Peyer's patch (tissue), 4 donors: ENCODE results near the gene MEF2D. TPM values are rescaled to one million over a fixed set of nuclear protein-coding genes. Genes with fewer than 3 reads are reported as not detected.

Experiments
- DNase-seq, 3 donors: peaks; one replicate each; pipeline ENCODE4 v3.0.0-alpha.2; 2017 to 2019
- H3K27ac ChIP-seq, 4 donors: fragments of 200-600 bp; sonication (generic); one replicate each; pipeline ENCODE4 v1.5.1; 2016 to 2019
- H3K27me3 ChIP-seq, 2 donors: fragments of 200-600 bp; sonication (generic); one replicate each; pipeline ENCODE4 v1.5.1; 2019
- H3K36me3 ChIP-seq, 3 donors: fragments of 200-600 bp; sonication (generic); one replicate each; pipeline ENCODE4 v1.5.1; 2016 to 2019
- H3K4me1 ChIP-seq, 4 donors: fragments of 200-600 bp; sonication (generic); one replicate each; pipeline ENCODE4 v1.5.1; 2016 to 2019
- H3K4me3 ChIP-seq, 4 donors: fragments of 200-600 bp; sonication (generic); 1 replicate in 3 of 4; 2 replicates in 1 of 4; pipeline ENCODE4 v1.5.1; 2016 to 2019; ENCODE audit warnings: mild to moderate bottlenecking in 1 of 4
- H3K9me3 ChIP-seq, 4 donors: fragments of 200-600 bp; sonication (generic); one replicate each; pipeline ENCODE4 v1.5.1; 2016 to 2019; ENCODE audit warnings: mild to moderate bottlenecking in 1 of 4
- POLR2A ChIP-seq, 2 donors: fragments of 450-650 bp; IDR thresholded peaks; one replicate each; pipeline ENCODE4 v1.5.1; 2017; ENCODE audit warnings: antibody characterized with exemption in 2 of 2, mild to moderate bottlenecking in 2 of 2, moderate library complexity in 2 of 2
- total RNA-seq, 4 donors: library from RNA; depleted of rRNA; stranded (reverse); fragments of >200 nt; gene quantifications; one replicate each; pipeline ENCODE4 v1.1.0, GENCODE V29; 2016
- TF ChIP-seq, protein P1 (sequence below), 6 experiments: fragments of 450-650 bp in 4 of 6; fragments of 200-600 bp in 2 of 6; sonication (generic) in 1 of 6; IDR thresholded peaks; one replicate each; pipeline ENCODE4 v1.5.1; 2017 to 2019; ENCODE audit warnings: antibody characterized with exemption in 6 of 6, mild to moderate bottlenecking in 3 of 6, moderate library complexity in 1 of 6

MEF2D gene
- total RNA-seq, 4 donors from 2014 or later = 46.8 to 97.4 (median 64.1) TPM

DNA sequence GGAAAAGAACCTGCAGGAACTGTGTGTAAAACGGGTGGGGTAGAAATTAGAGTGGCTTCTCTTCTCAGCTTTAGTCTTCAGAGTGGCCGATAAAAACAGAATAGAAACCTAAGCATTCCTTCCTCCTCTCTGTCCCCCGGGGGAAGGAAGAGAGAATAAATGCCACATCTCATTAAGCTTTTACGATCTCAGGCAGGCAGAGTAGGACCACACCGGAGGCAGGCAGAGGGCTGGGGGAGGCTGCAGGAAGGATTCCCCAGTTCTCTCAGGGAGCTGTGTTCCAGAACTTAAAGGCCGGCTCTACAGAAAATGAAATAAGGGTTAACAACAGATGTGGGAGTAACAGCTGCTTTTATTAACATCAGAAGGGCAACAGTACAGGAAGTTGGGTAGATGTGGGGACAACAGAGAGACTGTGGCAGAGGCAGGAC is 24.5 kb upstream of the MEF2D start:
- Histone ChIP-seq H3K9me3 (no peaks in the 10 kb centered on the region), H3K4me3 (no peak overlapping the region), H3K27me3 (no peaks in the 10 kb centered on the region), H3K27ac (peak overlapping the region in 3 of 4 donors; percentile 26 to 39 (median 28)), H3K4me1 (peaks cover 0 to 10% (median 0%) of the 10 kb centered on the region in 4 donors), H3K36me3 (no peaks in the 10 kb centered on the region)
- TF ChIP-seq, protein P1, sequence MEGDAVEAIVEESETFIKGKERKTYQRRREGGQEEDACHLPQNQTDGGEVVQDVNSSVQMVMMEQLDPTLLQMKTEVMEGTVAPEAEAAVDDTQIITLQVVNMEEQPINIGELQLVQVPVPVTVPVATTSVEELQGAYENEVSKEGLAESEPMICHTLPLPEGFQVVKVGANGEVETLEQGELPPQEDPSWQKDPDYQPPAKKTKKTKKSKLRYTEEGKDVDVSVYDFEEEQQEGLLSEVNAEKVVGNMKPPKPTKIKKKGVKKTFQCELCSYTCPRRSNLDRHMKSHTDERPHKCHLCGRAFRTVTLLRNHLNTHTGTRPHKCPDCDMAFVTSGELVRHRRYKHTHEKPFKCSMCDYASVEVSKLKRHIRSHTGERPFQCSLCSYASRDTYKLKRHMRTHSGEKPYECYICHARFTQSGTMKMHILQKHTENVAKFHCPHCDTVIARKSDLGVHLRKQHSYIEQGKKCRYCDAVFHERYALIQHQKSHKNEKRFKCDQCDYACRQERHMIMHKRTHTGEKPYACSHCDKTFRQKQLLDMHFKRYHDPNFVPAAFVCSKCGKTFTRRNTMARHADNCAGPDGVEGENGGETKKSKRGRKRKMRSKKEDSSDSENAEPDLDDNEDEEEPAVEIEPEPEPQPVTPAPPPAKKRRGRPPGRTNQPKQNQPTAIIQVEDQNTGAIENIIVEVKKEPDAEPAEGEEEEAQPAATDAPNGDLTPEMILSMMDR (IDR thresholded peaks at IDR 0.05) = no peak
- no peak for TF ChIP-seq POLR2A (IDR thresholded peaks at IDR 0.05)
- no peak for DNase-seq

DNA sequence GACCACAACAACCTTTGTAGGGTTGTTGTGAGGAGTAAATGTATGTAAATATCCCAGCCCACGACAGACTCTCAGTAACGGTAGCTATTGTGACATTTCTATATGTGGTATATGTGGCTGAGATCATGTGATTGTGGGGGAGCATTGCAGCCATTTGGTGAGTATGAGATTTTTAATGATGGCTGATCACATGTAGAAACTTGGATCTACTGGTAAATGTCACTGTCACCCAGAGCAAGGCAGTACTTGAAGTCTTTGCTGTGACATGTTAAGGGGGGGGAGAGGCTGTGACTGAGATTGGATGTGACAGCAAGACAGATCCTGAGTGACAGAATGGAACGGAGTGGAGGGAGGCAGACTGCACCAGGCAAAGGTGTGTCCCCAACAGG is 23.9 kb upstream of the MEF2D start:
- DNase-seq = no peak
- Histone ChIP-seq H3K27me3 (no peaks in the 10 kb centered on the region), H3K9me3 (no peaks in the 10 kb centered on the region), H3K4me3 (no peak overlapping the region), H3K27ac (peak overlapping the region in 2 of 4 donors; percentile 26 to 39), H3K36me3 (no peaks in the 10 kb centered on the region), H3K4me1 (peaks cover 0 to 10% (median 0%) of the 10 kb centered on the region in 4 donors)
- TF ChIP-seq, protein P1 (IDR thresholded peaks at IDR 0.05) = no peak
- no peak for TF ChIP-seq POLR2A (IDR thresholded peaks at IDR 0.05)

DNA sequence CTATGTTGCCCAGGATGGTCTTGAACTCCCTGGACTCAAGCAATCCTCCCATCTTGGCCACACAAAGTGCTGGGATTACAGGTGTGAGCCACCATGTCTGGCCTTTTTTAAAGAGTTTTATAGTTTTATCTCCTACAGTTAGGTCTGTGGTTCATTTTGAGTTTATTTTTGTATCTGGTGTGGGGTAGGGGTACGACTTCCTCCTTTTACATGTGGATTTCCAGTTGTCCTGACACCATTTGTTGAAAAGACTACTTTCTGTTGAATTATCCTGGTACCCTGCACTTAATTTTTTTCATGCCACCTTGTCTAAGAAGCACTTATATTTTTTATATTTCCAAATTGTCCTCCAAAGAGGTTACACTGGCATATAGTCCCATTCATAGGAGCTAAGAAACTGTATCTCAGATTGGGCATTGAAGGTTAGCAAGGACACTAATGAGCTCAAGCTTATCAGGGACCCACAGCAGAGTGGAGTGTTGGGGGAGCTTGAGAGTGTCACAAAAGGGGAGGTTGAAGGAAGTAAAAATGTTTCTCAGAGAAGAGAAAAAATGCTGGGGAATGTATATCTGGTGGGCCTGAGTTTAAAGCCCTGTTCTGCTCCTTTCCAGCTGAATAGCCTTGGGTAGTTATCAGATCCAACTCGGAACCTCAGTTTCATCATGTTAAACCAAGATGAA is 23.4 kb upstream of the MEF2D start:
- no peak overlapping the region for H3K4me3 ChIP-seq
- no peaks in the 10 kb centered on the region for H3K27me3 ChIP-seq
- H3K4me1 ChIP-seq = peaks cover 0 to 10% (median 0%) of the 10 kb centered on the region in 4 donors
- H3K9me3 ChIP-seq = no peaks in the 10 kb centered on the region
- H3K36me3 ChIP-seq = no peaks in the 10 kb centered on the region
- no peak for DNase-seq
- H3K27ac ChIP-seq = no peak overlapping the region
- no peak for TF ChIP-seq POLR2A (IDR thresholded peaks at IDR 0.05)
- TF ChIP-seq, protein P1 (IDR thresholded peaks at IDR 0.05) = no peak

DNA sequence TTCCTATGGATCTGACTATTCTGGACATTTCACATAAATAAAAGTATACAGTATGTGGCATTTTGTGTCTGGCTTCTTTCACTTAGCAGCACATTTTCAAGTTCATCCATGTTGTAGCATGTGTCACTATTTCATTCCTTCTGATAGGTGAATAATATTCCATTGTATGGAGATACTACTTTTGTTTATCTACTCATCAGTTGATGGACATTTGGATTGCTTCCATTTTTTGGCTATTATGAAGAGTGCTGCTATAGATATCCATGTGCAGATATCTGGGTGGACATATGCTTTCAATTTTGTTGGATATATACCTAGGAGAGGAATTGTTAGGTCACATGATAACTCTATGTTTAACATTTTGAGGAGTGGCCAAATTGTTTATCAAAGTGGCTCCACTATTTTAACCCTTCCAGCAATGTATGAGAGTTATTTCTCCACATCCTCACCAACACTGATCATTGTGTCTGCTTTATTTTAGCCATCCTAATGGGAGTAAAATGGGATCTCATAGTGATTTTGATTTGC is 21.9 kb upstream of the MEF2D start:
- H3K27me3 ChIP-seq = no peaks in the 10 kb centered on the region
- no peaks in the 10 kb centered on the region for H3K9me3 ChIP-seq
- TF ChIP-seq POLR2A (IDR thresholded peaks at IDR 0.05) = no peak
- TF ChIP-seq, protein P1 (IDR thresholded peaks at IDR 0.05) = no peak
- DNase-seq = no peak
- no peaks in the 10 kb centered on the region for H3K36me3 ChIP-seq
- H3K27ac ChIP-seq = no peak overlapping the region
- H3K4me3 ChIP-seq = no peak overlapping the region
- H3K4me1 ChIP-seq = peaks cover 0 to 10% (median 0%) of the 10 kb centered on the region in 4 donors

DNA sequence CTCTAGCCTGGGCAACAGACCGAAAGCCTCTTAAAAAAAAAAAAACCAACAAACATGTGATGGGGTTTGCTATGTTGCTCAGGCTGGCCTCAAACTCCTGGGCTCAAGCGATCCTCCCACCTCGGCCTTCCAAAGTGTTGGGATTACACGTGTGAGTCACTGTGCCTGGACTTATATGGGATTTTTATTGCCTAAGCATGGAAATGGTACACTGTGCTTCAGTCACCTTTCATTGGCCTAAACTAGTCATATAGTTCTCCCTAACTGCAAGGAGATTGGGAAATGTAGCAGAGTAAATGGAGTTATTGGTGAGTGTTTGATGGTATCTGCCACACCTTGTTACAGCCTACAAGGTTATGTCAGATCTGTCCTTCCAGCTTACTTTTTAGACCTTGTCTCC is 17.2 kb upstream of the MEF2D start:
- Histone ChIP-seq H3K9me3 (no peaks in the 10 kb centered on the region), H3K4me1 (no peaks in the 10 kb centered on the region), H3K36me3 (no peaks in the 10 kb centered on the region), H3K27ac (no peak overlapping the region), H3K27me3 (no peaks in the 10 kb centered on the region), H3K4me3 (no peak overlapping the region)
- no peak for TF ChIP-seq POLR2A (IDR thresholded peaks at IDR 0.05)
- TF ChIP-seq, protein P1 (IDR thresholded peaks at IDR 0.05) = no peak
- DNase-seq = peak in 1 of 3 donors; percentile 42
